Hepatocyte (in vitro differentiated cells): ENCODE measurements around the gene TMEM270. TPM values are rescaled to one million over a fixed set of nuclear protein-coding genes. Genes with fewer than 3 reads are reported as not detected.

Source experiments
- DNase-seq: peaks from one replicate; pipeline ENCODE4 v3.0.0-alpha.2; 2016; ENCODE audit warnings: low spot score
- H2AFZ ChIP-seq: fragments of 200-600 bp; sonication (generic); 2 replicates; pipeline ENCODE4 v1.6.0; 2016; ENCODE audit warnings: antibody characterized with exemption, mild to moderate bottlenecking
- H3K27ac ChIP-seq: fragments of 200-600 bp; sonication (generic); 2 replicates; pipeline ENCODE4 v1.5.1; 2016; ENCODE audit warnings: mild to moderate bottlenecking
- H3K27me3 ChIP-seq: fragments of 200-600 bp; sonication (generic); 2 replicates; pipeline ENCODE4 v1.6.1; 2016
- H3K36me3 ChIP-seq: fragments of 200-600 bp; sonication (generic); replicated peaks from 2 replicates; pipeline ENCODE4 v1.5.1; 2016; ENCODE audit warnings: low read depth; ENCODE audit not compliant: insufficient read depth
- H3K4me1 ChIP-seq: fragments of 200-600 bp; sonication (generic); 2 replicates; pipeline ENCODE4 v1.5.1; 2016; ENCODE audit warnings: mild to moderate bottlenecking, moderate library complexity; ENCODE audit not compliant: insufficient read depth
- H3K4me2 ChIP-seq: fragments of 200-600 bp; sonication (generic); 2 replicates; pipeline ENCODE4 v1.6.0; 2016
- H3K4me3 ChIP-seq: fragments of 200-600 bp; sonication (generic); 2 replicates; pipeline ENCODE4 v1.5.1; 2016; ENCODE audit warnings: mild to moderate bottlenecking
- H3K79me2 ChIP-seq: fragments of 200-600 bp; sonication (generic); 2 replicates; pipeline ENCODE4 v1.6.0; 2017; ENCODE audit warnings: mild to moderate bottlenecking
- H3K9me2 ChIP-seq: fragments of 200-600 bp; sonication (generic); replicated peaks from 2 replicates; pipeline ENCODE4 v1.6.0; 2017; ENCODE audit warnings: mild to moderate bottlenecking; ENCODE audit not compliant: insufficient read depth
- H3K9me3 ChIP-seq: fragments of 200-600 bp; sonication (generic); 2 replicates; pipeline ENCODE4 v1.5.1; 2016; ENCODE audit warnings: low read depth, mild to moderate bottlenecking
- H4K20me1 ChIP-seq: fragments of 200-600 bp; sonication (generic); 2 replicates; pipeline ENCODE4 v1.6.0; 2016; ENCODE audit warnings: mild to moderate bottlenecking; ENCODE audit not compliant: insufficient read depth, poor library complexity, severe bottlenecking
- CTCF ChIP-seq: fragments of 200-600 bp; sonication (generic); IDR thresholded peaks from 2 replicates; pipeline ENCODE4 v1.5.1; 2016; ENCODE audit warnings: antibody characterized with exemption, mild to moderate bottlenecking; ENCODE audit not compliant: poor library complexity
- EZH2 ChIP-seq: fragments of 200-600 bp; sonication (generic); IDR thresholded peaks from 2 replicates; pipeline ENCODE4 v1.6.1; 2016; ENCODE audit warnings: antibody characterized with exemption, mild to moderate bottlenecking, borderline replicate concordance
- EZH2phosphoT487 ChIP-seq: fragments of 200-600 bp; sonication (generic); IDR thresholded peaks from one replicate; pipeline ENCODE4 v1.6.1; 2018; ENCODE audit warnings: antibody characterized with exemption, mild to moderate bottlenecking, low read depth, moderate library complexity; ENCODE audit not compliant: unreplicated experiment, severe bottlenecking
- WGBS: methylation state at CpG from one replicate; pipeline ENCODE4 v1.1.6; 2016; ENCODE audit warnings: low lambda C conversion rate; ENCODE audit errors: missing lambda C conversion rate; 5-methylcytosine and 5-hydroxymethylcytosine counted together
- polyA plus RNA-seq: library from polyadenylated mRNA; unstranded; fragments of >200 nt; fragmentation: Nextera tagmentation; extraction: Ambion mirVana; gene quantifications from 2 replicates; pipeline ENCODE4 v1.2.1, GENCODE V29; 2016
- total RNA-seq: library from RNA; depleted of rRNA; stranded (reverse); fragments of >200 nt; gene quantifications from 2 replicates; pipeline ENCODE4 v1.2.3, GENCODE V29; 2014

TMEM270 gene
- total and polyA plus RNA-seq, 2 experiments from 2014 or later = 0.47 to 1.1 TPM

GRCh38 chr7:73912223-73912622, 51.3 kb downstream of the TMEM270 start:
- H3K36me3 ChIP-seq = no peaks in the 10 kb centered on the region
- H3K27ac ChIP-seq = no peak overlapping the region
- no peaks in the 10 kb centered on the region for H3K9me2 ChIP-seq
- no peak for TF ChIP-seq EZH2phosphoT487
- TF ChIP-seq CTCF = no peak
- TF ChIP-seq EZH2 = no peak
- H2AFZ ChIP-seq = no peak overlapping the region
- 88% methylated on average over 5 of the region's 5 CpGs for WGBS
- H3K9me3 ChIP-seq = no peaks in the 10 kb centered on the region
- DNase-seq = no peak
- no peak overlapping the region for H3K4me2 ChIP-seq
- H3K79me2 ChIP-seq = no peaks in the 10 kb centered on the region
- no peaks in the 10 kb centered on the region for H4K20me1 ChIP-seq
- H3K27me3 ChIP-seq = no peaks in the 10 kb centered on the region
- no peak overlapping the region for H3K4me3 ChIP-seq
- H3K4me1 ChIP-seq = no peaks in the 10 kb centered on the region

Other genes starting within 250 kb of the TMEM270 start
- 20.9 and 21.7 TPM in 2 replicates for gene MLXIPL, start 236.6 kb upstream of the TMEM270 start, total RNA-seq
- 45.5 and 46.7 TPM in 2 replicates for gene MLXIPL, start 236.6 kb upstream of the TMEM270 start, polyA plus RNA-seq
- 4.3 and 5.6 TPM in 2 replicates for gene VPS37D, start 193.3 kb upstream of the TMEM270 start, total RNA-seq
- 7.5 and 9.5 TPM in 2 replicates for gene VPS37D, start 193.3 kb upstream of the TMEM270 start, polyA plus RNA-seq
- 3.0 and 4.7 TPM in 2 replicates for gene DNAJC30, start 177.7 kb upstream of the TMEM270 start, total RNA-seq
- 13.9 and 15.3 TPM in 2 replicates for gene DNAJC30, start 177.7 kb upstream of the TMEM270 start, polyA plus RNA-seq
- gene BUD23, start 177.6 kb upstream of the TMEM270 start, total RNA-seq = 35.9 and 44.3 TPM in 2 replicates
- gene BUD23, start 177.6 kb upstream of the TMEM270 start, polyA plus RNA-seq = 112 and 131 TPM in 2 replicates
- 22.8 and 23.7 TPM in 2 replicates for gene STX1A, start 141.5 kb upstream of the TMEM270 start, total RNA-seq
- gene STX1A, start 141.5 kb upstream of the TMEM270 start, polyA plus RNA-seq = 27.1 and 39.2 TPM in 2 replicates
- 30.7 and 33.0 TPM in 2 replicates for gene ABHD11, start 122.4 kb upstream of the TMEM270 start, total RNA-seq
- gene ABHD11, start 122.4 kb upstream of the TMEM270 start, polyA plus RNA-seq = 90.9 and 110 TPM in 2 replicates
- 53.7 and 60.7 TPM in 2 replicates for gene CLDN3, start 90.9 kb upstream of the TMEM270 start, total RNA-seq
- gene CLDN3, start 90.9 kb upstream of the TMEM270 start, polyA plus RNA-seq = 125 and 142 TPM in 2 replicates
- 532 and 570 TPM in 2 replicates for gene CLDN4, start 30.2 kb upstream of the TMEM270 start, total RNA-seq
- gene CLDN4, start 30.2 kb upstream of the TMEM270 start, polyA plus RNA-seq = 880 and 909 TPM in 2 replicates
- gene METTL27, start 18.6 kb upstream of the TMEM270 start, total RNA-seq = 1.6 and 2.6 TPM in 2 replicates
- gene METTL27, start 18.6 kb upstream of the TMEM270 start, polyA plus RNA-seq = 6.5 and 11.4 TPM in 2 replicates
- gene ELN, start 167.0 kb downstream of the TMEM270 start, total RNA-seq = 45.2 and 58.1 TPM in 2 replicates
- 37.7 and 42.5 TPM in 2 replicates for gene ELN, start 167.0 kb downstream of the TMEM270 start, polyA plus RNA-seq
- 23.8 and 24.6 TPM in 2 replicates for gene LIMK1, start 222.6 kb downstream of the TMEM270 start, total RNA-seq
- 10.7 and 16.2 TPM in 2 replicates for gene LIMK1, start 222.6 kb downstream of the TMEM270 start, polyA plus RNA-seq